Fibroblast of skin of abdomen (primary cell): ENCODE results near the gene CTBP1.
A peak's percentile ranks its signal among the peaks of the same experiment; 100 is the strongest.

Source experiments
- DNase-seq: peaks from one replicate; pipeline ENCODE4 v3.0.0-alpha.2; 2013

The CTBP1 gene

GRCh38 chr4:1249731-1250526, 999 bp upstream of the CTBP1 start:
- DNase-seq, result peak; percentile 47

DNA sequence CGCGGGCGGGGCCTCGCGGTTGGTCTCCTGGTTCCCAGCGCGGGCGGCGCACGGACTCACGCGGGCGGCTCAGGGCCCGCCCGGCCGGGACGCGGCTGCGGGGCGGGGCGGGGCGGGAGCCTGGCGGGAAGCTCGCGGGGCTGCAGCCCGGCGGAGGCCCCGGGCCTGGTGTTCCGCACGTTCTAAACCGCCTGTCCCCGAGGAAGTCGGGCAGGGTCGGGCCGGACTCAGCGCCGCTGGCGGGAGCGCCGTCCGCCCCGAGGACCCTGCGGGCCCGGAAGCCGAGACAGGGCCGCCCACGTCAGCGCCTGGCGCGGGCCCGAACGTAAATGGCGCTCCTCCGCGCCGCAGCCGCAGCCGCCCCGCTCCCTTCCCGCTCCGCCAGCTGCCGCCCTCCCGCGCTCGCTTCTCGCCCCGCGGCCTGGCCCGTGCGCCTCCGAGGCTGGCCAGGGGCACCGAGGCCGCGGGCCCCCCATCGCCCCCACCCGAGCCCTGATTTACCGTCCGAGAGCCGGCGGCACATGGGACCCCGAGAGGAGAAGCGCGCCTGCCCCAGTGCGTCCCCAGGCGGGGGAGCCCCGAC, 309 bp upstream of the CTBP1 start:
- peak; percentile 93 for DNase-seq

- no peak for DNase-seq
These were observed 1.1 kb downstream of the CTBP1 start for GRCh38 chr4:1247864-1248244.

DNA sequence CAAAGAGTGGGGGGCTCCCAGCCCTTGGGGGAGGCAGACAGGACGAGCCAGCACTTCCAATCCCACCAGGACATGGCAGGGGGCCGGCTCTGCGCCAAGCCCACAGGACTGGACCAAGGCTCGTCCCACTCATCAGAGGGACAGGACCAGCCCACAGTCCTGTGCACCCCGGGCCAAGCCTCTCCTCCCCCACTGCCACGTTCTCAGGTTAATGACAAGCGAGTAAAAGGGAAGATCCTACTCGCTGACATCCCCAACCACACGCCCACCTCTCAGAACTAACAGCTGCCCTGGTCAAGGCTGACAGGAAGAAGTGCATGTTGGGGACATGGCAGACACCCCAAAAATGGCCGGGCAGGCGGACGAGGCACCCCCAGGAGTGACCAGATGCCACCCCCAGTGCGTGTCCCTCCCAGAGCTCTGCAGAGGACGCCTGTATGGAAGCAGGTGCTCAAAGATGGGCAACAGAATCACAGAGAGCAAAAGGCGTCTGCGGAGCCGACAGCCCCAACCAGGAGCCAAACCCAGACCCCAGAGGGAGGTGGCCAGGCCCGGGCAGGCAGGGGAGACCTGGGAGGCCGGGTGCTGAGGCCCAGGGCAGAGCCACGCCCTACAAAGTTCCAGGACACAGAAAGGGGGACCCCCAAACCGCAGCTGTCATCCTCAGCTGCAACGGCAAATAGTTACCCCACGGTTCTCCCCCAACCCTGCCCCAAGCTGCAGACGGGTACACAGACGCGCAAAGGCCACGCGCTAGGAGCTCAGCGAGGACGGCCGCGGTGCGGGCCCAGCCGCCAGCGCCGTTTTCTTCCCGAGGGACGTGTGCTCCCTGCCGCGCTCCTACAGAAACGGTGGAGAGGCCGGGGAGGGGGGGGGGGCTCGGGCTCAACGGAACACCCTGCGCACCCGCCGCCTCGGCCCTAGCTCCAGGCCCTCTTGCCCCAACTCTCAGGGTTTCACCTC, 1.7 kb downstream of the CTBP1 start:
- DNase-seq, result no peak

- no peak for DNase-seq
These were observed 2.6 kb downstream of the CTBP1 start for GRCh38 chr4:1246111-1246881.

DNA sequence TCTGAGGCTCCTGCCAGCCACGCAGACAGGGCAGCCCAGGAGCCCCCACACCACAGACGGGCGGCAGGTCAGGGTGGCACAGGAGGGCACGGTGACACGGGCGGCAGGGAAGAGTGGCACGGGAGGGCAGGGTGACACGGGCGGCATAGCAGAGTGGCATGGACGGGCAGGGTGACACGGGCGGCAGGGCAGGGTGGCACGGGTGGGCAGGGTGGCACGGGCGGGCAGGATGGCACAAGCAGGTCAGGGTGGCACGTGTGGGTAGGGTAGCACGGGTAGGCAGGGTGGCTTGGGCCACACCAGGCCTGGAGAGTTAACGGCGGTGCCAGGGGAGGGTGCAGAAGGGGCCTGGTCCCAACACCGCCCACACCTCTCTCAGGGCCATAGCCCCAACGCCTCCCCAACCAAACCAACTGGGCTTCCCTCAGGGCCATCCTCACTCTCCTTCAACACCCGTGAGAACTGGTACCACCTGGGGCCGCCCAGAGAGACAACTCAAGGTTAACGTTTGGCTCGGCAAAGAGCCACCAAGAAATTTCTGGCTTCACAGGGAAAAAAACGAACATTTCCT, 3.4 kb downstream of the CTBP1 start:
- no peak for DNase-seq

- no peak for DNase-seq
These were observed 3.9 kb downstream of the CTBP1 start for GRCh38 chr4:1244978-1245471.

DNA sequence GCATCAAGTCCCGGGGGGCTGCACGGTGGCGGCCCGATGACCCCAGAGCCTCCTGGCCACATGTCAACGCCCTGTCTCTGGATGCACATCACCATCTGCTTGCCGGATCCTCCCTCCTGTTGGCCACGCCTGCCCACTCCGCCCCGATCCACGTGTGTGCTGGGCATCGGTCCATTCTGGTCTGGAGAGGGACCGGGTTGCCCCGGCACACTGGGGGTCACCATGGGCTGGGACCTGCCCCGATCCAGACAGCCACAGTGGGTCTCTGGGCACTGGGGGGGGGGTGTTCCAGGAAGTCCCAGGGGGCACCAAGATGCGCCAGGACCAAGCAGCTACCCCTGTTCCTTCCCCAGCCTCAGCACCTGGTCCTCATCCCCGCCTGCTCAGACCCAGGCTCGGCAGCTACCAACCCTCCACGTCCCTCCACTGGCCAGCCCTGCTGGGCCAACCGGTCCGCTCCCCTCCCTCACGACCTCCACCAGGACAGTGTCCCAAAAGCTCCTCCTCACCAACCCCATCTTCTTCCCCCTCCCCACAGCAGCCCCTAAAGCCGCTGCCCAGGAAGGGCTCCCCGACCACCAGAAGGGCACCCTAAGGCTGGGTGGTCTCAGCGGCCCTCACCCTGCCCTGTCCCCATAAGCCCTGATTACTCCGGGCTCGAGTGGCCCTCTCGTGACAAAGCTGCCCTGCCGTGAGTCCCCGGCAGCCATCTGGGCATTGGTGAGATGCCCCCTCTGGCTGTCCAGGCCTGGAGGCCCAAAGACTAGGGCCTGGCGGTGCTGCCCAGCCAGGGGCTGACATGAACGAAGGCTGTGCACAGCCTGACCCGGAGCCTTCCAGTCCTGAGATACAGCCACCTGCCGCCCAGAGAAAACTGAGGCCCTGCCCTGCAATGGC, 4.6 kb downstream of the CTBP1 start:
- DNase-seq, result no peak

DNA sequence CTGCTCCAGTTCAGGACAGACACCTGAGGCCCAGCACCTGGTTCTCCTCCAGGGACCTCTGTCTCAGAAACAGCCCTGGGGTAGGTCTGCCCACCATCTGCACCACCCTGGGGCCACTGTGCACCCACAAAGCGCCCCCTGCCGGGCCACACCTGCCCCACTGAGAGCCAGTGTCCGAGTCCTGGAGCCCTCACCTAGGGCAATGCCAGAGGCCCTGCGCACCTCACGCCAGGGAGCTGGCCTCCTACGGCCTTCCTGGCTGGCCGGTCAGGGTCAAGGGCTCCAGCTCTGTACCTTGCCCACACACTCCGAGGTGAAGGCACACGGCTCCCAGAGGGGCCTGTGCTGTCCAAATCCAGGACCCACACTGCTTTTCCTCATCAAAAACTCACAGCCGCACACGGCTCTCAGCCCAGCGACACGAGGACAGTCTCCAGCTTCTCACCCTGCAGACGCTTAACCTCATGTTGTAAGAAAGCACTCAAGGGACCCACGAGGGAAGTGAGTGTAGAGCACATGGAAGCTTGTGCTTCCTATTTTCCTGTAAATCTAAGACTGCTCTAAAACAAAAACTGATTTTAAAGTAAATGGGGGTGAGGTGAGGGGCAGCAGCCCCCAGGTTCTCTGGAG, 5.4 kb downstream of the CTBP1 start:
- no peak for DNase-seq

- no peak for DNase-seq
These were observed 6.2 kb downstream of the CTBP1 start for GRCh38 chr4:1242506-1243450.

- DNase-seq, result no peak
These were observed 6.9 kb downstream of the CTBP1 start for GRCh38 chr4:1241936-1242505.

GRCh38 chr4:1241466-1241935, 7.4 kb downstream of the CTBP1 start:
- no peak for DNase-seq

DNA sequence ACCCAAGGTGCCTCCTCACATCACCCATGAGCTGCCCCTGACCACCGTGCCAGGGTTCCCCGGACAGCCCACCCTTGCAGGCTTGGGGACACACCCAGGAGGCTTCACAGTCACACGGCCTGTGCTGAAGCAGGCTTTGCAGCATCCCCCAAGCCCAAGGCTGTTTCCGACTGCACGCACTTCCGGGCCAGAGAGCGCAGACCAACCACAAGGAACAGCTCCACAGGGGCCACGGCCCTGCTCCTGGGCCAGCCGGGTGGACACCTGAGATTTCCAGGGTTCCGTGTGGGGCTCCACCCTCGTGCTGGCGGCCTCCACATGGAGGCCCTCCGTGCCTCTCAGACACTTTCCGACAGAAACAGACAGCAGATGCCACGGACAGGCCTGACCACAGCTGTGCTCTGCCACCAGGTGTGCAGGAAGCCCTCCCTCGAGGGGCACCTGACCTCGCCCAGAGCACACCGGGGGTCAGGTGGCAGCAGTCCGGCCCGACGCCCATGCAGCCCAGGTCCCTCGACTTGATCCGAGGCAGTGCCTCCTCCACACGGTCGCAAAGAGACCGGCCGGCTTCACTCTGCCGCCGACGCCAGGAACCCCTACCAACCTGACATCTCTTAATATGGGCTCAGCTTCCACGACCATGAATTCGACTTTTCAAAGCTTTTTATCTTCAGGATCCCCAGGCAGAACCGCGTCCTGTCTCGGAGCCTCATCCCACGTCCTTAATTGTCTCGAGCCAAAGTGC, 8.0 kb downstream of the CTBP1 start:
- DNase-seq, result no peak

GRCh38 chr4:1239950-1240307, 9.0 kb downstream of the CTBP1 start:
- DNase-seq, result no peak

DNA sequence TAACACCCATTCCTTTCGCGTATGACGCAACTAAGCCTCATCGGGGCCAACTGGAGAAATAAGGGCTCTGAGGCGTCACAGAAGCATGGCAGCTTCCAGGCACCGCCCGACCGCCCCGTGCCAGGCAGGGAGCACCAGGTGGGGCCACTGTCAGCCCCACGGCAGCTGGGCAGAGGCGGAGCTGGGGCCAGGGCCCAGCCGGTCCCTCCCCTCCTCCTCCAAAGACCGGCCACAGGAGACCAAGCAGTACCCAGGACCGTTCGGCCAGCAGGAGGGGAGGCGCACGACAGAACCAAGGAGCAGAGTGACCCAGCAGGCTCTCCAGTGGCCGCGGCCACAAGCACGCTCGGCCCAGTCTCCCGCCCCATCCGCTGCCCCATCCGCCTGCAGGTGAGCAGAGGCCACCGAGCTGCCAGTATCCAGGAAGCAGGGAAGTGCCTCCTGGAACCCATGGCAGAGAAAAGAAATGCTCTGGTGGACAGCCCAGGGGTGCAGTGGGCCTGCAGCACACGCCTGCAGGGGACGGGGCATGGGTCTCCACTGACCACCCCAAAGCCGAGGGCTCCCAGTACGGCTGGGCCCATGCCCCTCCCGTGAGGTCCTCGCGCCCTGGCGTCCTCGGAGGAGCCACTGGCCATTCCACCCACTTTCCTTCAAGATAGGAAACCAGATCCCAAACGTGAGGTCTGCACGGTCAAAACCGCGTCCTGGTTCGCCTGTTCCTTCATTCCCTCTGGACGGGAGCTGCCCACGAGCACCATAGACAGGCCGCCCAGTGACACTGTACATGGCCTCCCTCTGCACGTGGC, 9.6 kb downstream of the CTBP1 start:
- no peak for DNase-seq

- no peak for DNase-seq
These were observed 10.3 kb downstream of the CTBP1 start for GRCh38 chr4:1238676-1239000.

GRCh38 chr4:1237981-1238675, 10.8 kb downstream of the CTBP1 start:
- no peak for DNase-seq
